Tongue (tissue), 2 donors: ENCODE data around the gene REXO1. TPM values are rescaled to one million over a fixed set of nuclear protein-coding genes. Genes with fewer than 3 reads are reported as not detected.

Experiments used
- DNase-seq: peaks from one replicate; pipeline ENCODE4 v3.0.0-alpha.2; 2015
- total RNA-seq: library from RNA; depleted of rRNA; stranded (reverse); fragments of >200 nt; gene quantifications from one replicate; pipeline ENCODE4 v1.2.3, GENCODE V29; 2014

The REXO1 gene
- total RNA-seq, 1 donor from 2014 or later, result 11.2 TPM

GRCh38 chr19:1766800-1767352 is 81.4 kb downstream of the REXO1 start:
- no peak for DNase-seq

GRCh38 chr19:1765904-1766799 is 82.1 kb downstream of the REXO1 start:
- no peak for DNase-seq

Other genes with a start within 250 kb of the REXO1 start
- 49.0 TPM for gene UQCR11, start 243.0 kb downstream of the REXO1 start, total RNA-seq
- gene TCF3, start 195.9 kb downstream of the REXO1 start, total RNA-seq, result 85.2 TPM
- gene ONECUT3, start 95.0 kb downstream of the REXO1 start, total RNA-seq, result not detected
- 1.9 TPM for gene ATP8B3, start 36.2 kb downstream of the REXO1 start, total RNA-seq
- 5.0 TPM for gene KLF16, start 15.1 kb upstream of the REXO1 start, total RNA-seq
- gene ABHD17A, start 37.0 kb upstream of the REXO1 start, total RNA-seq, result 62.7 TPM
- 2.8 TPM for gene ADAT3, start 56.9 kb upstream of the REXO1 start, total RNA-seq
- 56.5 TPM for gene SCAMP4, start 56.9 kb upstream of the REXO1 start, total RNA-seq
- 52.2 TPM for gene CSNK1G2, start 92.7 kb upstream of the REXO1 start, total RNA-seq
- 59.7 TPM for gene BTBD2, start 167.2 kb upstream of the REXO1 start, total RNA-seq
- 115 TPM for gene MKNK2, start 202.8 kb upstream of the REXO1 start, total RNA-seq
- 24.4 TPM for gene MOB3A, start 247.8 kb upstream of the REXO1 start, total RNA-seq
- 3.1 TPM for gene IZUMO4, start 248.4 kb upstream of the REXO1 start, total RNA-seq